PC-3 (cell line): ENCODE measurements around the gene CXXC5. TPM values are rescaled to one million over a fixed set of nuclear protein-coding genes. Genes with fewer than 3 reads are reported as not detected.

Source experiments
- ATAC-seq: fragments of 200-7000 bp; cut with Tn5 transposase; 2 replicates; pipeline ENCODE4 v1.9.1; 2020; ENCODE audit warnings: mild to moderate bottlenecking, moderate library complexity
- BruUV-seq: library from RNA; stranded (reverse); fragments of 400-500 nt; replicated peaks from 2 replicates; lab custom pipeline; 2021; lab: Mats Ljungman, UMichigan
- CTCF ChIA-PET: fragments of 300-600 bp; sonication (Branson Sonifier 250); formaldehyde crosslinking; loops from one replicate; lab custom pipeline; 2022; ENCODE audit warnings: antibody characterized with exemption; lab: Charles Lee
- POLR2A ChIA-PET: fragments of 300-600 bp; sonication (Branson Sonifier 250); formaldehyde crosslinking; loops from one replicate; lab custom pipeline; 2022; ENCODE audit warnings: antibody characterized with exemption; ENCODE audit not compliant: unreplicated experiment; lab: Charles Lee
- DNase-seq: peaks from one replicate; pipeline ENCODE4 v3.0.0-alpha.2; 2015
- H2AFZ ChIP-seq: fragments of 300-600 bp; sonication (generic); 2 replicates; pipeline ENCODE4 v1.6.0; 2016; ENCODE audit warnings: antibody characterized with exemption, low read length
- H3F3A ChIP-seq: fragments of 300-600 bp; sonication (generic); one replicate; pipeline ENCODE4 v1.6.0; 2017; ENCODE audit warnings: antibody characterized with exemption, low read length, control low read depth, mild to moderate bottlenecking; ENCODE audit not compliant: unreplicated experiment
- H3K27ac ChIP-seq: fragments of 300-600 bp; sonication (generic); 2 replicates; pipeline ENCODE4 v1.5.1; 2016; ENCODE audit warnings: mild to moderate bottlenecking, low read length
- H3K27me3 ChIP-seq: fragments of 300-600 bp; sonication (generic); 2 replicates; pipeline ENCODE4 v1.6.1; 2016; ENCODE audit warnings: low read length, mixed read lengths
- H3K36me3 ChIP-seq: fragments of 300-600 bp; sonication (generic); 2 replicates; pipeline ENCODE4 v1.6.1; 2016; ENCODE audit warnings: low read depth, mixed run types, low read length, mixed read lengths
- H3K4me1 ChIP-seq: fragments of 300-600 bp; sonication (generic); 2 replicates; pipeline ENCODE4 v1.5.1; 2016; ENCODE audit warnings: low read length; ENCODE audit not compliant: insufficient read depth
- H3K4me2 ChIP-seq: fragments of 300-600 bp; sonication (generic); 2 replicates; pipeline ENCODE4 v1.6.0; 2016; ENCODE audit warnings: low read length
- H3K4me3 ChIP-seq: fragments of 300-600 bp; sonication (generic); 2 replicates; pipeline ENCODE4 v1.5.1; 2016; ENCODE audit warnings: mild to moderate bottlenecking, low read length, mixed read lengths
- H3K79me2 ChIP-seq: fragments of 300-600 bp; sonication (generic); 2 replicates; pipeline ENCODE4 v1.6.1; 2017; ENCODE audit warnings: low read length, mixed read lengths
- H3K9ac ChIP-seq: fragments of 300-600 bp; sonication (generic); 2 replicates; pipeline ENCODE4 v1.6.0; 2016; ENCODE audit warnings: mild to moderate bottlenecking, low read length
- H3K9me2 ChIP-seq: fragments of 300-600 bp; sonication (generic); replicated peaks from 2 replicates; pipeline ENCODE4 v1.6.1; 2016; ENCODE audit warnings: mixed run types, low read length, mixed read lengths
- H3K9me3 ChIP-seq: fragments of 300-600 bp; sonication (generic); 2 replicates; pipeline ENCODE4 v1.6.1; 2016; ENCODE audit warnings: low read length, mixed read lengths
- H4K20me1 ChIP-seq: fragments of 300-600 bp; sonication (generic); 2 replicates; pipeline ENCODE4 v1.6.1; 2016; ENCODE audit warnings: low read length, mixed read lengths
- CTCF ChIP-seq: fragments of 300-600 bp; sonication (generic); conservative IDR thresholded peaks from 2 replicates; pipeline ENCODE4 v1.5.1; 2017; ENCODE audit warnings: antibody characterized with exemption, low read depth, mild to moderate bottlenecking, low read length
- EZH2 ChIP-seq: fragments of 300-600 bp; sonication (generic); IDR thresholded peaks from one replicate; pipeline ENCODE4 v1.6.1; 2017; ENCODE audit warnings: antibody characterized with exemption, mild to moderate bottlenecking, low read length; ENCODE audit not compliant: unreplicated experiment
- EZH2phosphoT487 ChIP-seq: fragments of 300-600 bp; sonication (generic); IDR thresholded peaks from 2 replicates; pipeline ENCODE4 v1.6.1; 2018; ENCODE audit warnings: mild to moderate bottlenecking, antibody characterized with exemption, low read length, borderline replicate concordance
- intact Hi-C: fragments of 100-400 bp; cut with micrococcal nuclease; formaldehyde crosslinking; loops from 2 replicates; pipeline ENCODE4 v1.9.0; 2023
- total RNA-seq: library from RNA; depleted of rRNA; stranded (reverse); fragments of >200 nt; gene quantifications from 2 replicates; pipeline ENCODE4 v1.2.3, GENCODE V29; 2014

The CXXC5 gene
- total RNA-seq, 1 experiment from 2014 or later: 31.1 TPM

DNA sequence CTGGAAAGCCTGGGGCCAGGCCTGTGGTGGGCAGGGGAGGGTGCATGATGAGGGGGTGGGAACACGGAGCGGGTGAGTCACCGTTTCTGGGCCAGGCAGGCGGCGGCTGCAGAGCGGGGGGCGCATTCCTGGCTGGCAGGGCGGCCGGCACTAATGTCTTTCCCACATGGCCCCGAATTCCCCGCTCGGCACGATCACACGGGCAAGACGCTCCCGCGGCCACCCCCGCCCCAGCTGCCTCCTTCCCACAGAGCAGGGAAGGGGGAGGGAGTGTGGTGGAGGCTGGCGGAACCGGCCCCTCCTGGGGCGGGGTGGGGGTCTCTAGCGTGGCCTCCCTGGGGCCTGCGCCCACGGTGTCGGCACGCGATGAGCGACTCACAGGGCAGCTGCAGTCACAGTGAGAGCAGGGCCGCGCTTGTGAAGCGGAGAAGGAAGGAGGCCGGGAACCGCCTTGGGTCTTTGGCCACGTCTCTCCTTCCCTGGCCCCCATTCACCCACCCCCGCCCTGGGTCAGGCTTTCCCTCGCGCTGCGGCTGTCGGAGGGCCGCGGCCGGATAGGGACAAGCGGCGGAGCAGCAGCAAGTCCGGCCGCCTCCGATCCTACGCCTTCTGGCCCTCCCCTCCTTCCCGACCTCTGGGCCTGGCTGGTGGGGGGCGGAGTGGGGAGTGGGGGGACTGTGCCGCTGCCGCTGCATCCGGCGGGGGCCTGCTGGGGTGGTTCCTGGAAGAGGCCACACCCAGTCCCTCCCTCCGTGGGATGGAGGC is 48.9 kb downstream of the CXXC5 start:
- ATAC-seq: peak; percentile 70

DNA sequence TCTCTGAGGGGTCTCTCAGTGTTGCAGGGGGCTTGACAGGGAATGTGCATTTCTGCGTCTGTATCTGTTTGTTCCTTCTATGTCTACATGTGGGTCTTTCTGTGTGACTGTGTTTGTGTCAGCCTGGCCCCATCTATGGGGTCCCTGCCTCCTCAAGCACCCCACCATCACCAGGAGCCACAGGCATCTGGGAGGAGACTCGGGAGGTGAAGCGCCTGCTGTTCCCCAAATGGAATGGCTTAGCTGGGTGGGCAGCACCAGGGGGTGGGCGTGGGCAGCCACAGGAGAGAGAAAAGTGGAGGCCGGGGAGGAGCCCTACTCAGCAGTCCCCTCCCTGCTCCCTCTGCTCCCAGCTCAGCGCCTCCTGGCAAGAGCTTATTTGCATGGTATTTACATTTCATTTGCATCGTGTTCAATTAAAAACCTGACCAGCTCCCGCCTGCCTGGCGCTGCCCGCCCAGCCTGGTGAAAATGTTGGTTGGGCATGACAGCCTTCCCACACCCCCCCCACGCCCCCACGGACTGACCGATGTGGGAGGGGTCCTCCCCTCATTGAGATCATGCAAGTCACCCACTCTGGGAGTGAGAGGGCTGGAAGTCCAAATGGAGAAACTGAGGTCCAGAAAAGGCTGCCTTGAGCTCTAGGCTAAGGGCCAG is 50.5 kb downstream of the CXXC5 start:
- Histone ChIP-seq H3F3A (no peaks in the 10 kb centered on the region), H3K9ac (no peak overlapping the region), H4K20me1 (no peaks in the 10 kb centered on the region), H3K9me2 (no peaks in the 10 kb centered on the region), H3K27ac (no peak overlapping the region), H3K9me3 (no peaks in the 10 kb centered on the region), H3K4me2 (no peak overlapping the region), H3K79me2 (no peaks in the 10 kb centered on the region), H3K4me3 (no peak overlapping the region), H3K27me3 (no peaks in the 10 kb centered on the region), H3K4me1 (peaks cover 13% of the 10 kb centered on the region), H3K36me3 (no peaks in the 10 kb centered on the region), H2AFZ (no peak overlapping the region)
- ChIA-PET POLR2A (no interaction called here), CTCF (no interaction called here)
- BruUV-seq: no TSS peak
- DNase-seq: no peak
- intact Hi-C loops: loop anchor here (5.0 kb wide), 1 partner anchor 69 kb away; no protein-coding TSS in a partner anchor
- no peak; the same call in 1 of the 2 replicates for ATAC-seq
- TF ChIP-seq EZH2 (no peak), EZH2phosphoT487 (no peak), CTCF (no peak)

More for the DNA sequence above, 48.9 kb downstream of the CXXC5 start:
- DNase-seq: peak; percentile 35
- Histone ChIP-seq H3K36me3 (no peaks in the 10 kb centered on the region), H3K4me2 (peak overlapping the region; percentile 87), H3K9me3 (no peaks in the 10 kb centered on the region), H3K27ac (no peak overlapping the region), H3K4me3 (peak overlapping the region; percentile 66), H2AFZ (peak overlapping the region; percentile 89), H3K9me2 (no peaks in the 10 kb centered on the region), H4K20me1 (no peaks in the 10 kb centered on the region), H3K4me1 (peaks cover 13% of the 10 kb centered on the region), H3F3A (no peaks in the 10 kb centered on the region), H3K9ac (peak overlapping the region; percentile 60), H3K79me2 (no peaks in the 10 kb centered on the region), H3K27me3 (no peaks in the 10 kb centered on the region)
- CTCF ChIA-PET: no interaction called here
- no TSS peak for BruUV-seq
- POLR2A ChIA-PET: interaction anchor here (0.5 kb wide), 1 partner anchor 751 kb away, joined by 3 read pairs; no protein-coding TSS in a partner anchor
- intact Hi-C loops: loop anchor here (5.0 kb wide), 1 partner anchor 70 kb away; no protein-coding TSS in a partner anchor
- no peak for TF ChIP-seq CTCF
- no peak for TF ChIP-seq EZH2phosphoT487
- TF ChIP-seq EZH2: no peak

- intact Hi-C loops: loop anchor here (5.0 kb wide), 1 partner anchor 68 kb away; no protein-coding TSS in a partner anchor
- POLR2A ChIA-PET: no interaction called here
- DNase-seq (no peak), ATAC-seq (no peak)
- Histone ChIP-seq H4K20me1 (no peaks in the 10 kb centered on the region), H3K27ac (no peak overlapping the region), H3K9ac (no peak overlapping the region), H3K36me3 (no peaks in the 10 kb centered on the region), H3K4me1 (peaks cover 13% of the 10 kb centered on the region), H3K79me2 (no peaks in the 10 kb centered on the region), H3F3A (no peaks in the 10 kb centered on the region), H3K27me3 (no peaks in the 10 kb centered on the region), H2AFZ (no peak overlapping the region), H3K9me3 (no peaks in the 10 kb centered on the region), H3K4me3 (no peak overlapping the region), H3K9me2 (no peaks in the 10 kb centered on the region), H3K4me2 (no peak overlapping the region)
- BruUV-seq: no TSS peak
- CTCF ChIA-PET: no interaction called here
- TF ChIP-seq EZH2 (no peak), CTCF (no peak), EZH2phosphoT487 (no peak)
Measured at GRCh38 chr5:139699351-139699750, 51.2 kb downstream of the CXXC5 start.
